A549 treated with GW870086 at 1 μM for 4 hours (cell line): ENCODE data around the gene KCNE3. TPM values are rescaled to one million over a fixed set of nuclear protein-coding genes. Genes with fewer than 3 reads are reported as not detected.

ENCODE experiments used
- total RNA-seq: library from RNA; stranded (reverse); fragments of 200-300 nt; extraction: Qiagen RNA extraction; gene quantifications from 5 replicates; pipeline ENCODE4 v1.2.3, GENCODE V29; 2022; ENCODE audit warnings: low read depth

Gene KCNE3, protein sequence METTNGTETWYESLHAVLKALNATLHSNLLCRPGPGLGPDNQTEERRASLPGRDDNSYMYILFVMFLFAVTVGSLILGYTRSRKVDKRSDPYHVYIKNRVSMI
- 0.20 TPM in 1 of 5 replicates, not detected in the others for total RNA-seq

DNA sequence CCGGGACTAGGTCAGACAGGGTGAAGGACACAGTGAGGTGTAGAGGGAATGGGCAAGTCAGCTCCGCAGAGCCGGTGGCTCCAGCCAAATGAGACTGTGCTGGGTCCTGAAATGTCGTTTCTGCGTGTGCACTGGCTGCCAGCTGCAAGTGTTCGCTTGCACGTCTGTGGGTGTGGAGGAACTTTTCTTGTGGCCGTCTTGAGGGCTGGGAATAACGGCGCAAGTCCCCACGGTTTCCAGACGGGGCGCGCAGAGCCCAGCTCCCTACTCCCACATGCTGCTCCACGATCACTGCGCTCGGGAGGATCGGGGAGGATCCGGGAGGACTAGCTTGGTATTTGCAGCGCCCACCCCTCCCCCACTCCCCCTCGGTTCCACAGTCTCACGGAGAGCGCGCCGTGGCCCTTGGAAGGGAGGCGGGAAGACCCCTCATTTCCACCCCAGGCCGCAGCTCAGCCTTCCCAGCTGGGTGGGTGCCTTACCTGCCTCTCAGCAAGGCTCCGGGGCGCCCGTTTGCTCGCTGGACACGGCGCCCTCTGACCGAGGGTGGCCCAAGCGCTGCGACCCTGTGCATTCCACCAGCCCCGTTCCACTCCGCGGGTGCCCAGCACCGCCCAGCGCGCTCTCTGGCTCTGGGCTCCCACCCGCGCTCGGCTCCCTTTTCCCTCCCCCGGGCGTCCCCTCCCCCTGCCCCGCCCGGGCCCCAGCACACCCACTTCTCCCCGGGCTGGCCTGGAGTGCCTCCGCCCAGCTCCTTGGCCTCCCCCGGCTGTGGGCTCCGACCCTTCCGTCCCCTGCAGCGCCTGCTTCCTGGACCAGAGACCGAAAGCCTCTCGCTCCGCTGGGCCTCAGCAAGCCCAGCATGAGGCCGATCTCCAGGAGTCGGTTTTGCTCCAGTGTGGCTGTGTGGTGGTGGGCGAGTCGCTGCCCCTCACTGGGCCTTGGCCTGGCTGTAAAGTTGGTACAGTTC is at the start of gene KCNE3:
Gene KCNE3, minus strand, starts transcription at position 634 of the 970 bp plus-strand sequence. CDS start 9,986 bp downstream, outside the sequence.

DNA sequence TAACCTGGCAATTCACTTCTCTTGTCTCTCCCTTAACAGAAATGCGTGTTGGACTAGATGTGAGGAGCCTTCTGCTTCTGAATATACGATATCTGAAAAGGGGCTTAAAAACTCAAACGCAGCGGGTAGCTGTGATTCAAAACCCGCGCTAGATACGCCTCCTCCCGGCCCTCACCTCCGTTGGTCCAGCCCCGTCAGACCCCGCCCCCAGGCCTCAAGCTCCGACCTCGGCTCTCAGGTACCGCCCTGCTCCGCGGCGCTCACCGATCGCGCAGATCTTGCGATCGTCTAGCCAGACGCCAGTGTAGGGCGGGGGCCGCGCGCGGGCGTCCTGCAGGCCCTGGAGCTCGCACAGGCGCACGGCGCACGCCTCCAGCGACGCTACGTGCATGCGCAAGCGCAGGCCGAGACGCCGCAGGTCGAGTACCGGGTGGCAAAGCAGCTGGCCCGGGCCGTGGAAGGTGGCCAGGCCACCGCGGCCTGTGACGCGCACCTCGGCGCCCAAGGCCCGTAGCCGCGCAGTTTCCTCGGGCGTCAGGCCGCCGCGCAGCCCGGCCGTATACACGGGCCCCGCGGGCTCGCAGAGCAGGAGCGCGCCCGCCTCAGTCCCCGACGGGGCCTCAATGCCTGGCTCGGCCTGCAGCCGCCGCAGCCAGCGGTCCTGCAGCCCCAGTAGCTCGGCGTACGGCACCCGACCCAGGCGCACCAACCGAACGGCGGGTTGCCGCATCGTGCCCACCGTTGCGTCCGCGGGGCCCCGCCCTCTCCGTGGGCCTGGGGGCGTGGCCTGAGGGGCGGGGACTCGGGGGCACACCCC is 25.8 kb upstream of the KCNE3 start, which contains the start of gene LIPT2:
Gene LIPT2, minus strand, starts transcription at position 751 of the 817 bp plus-strand sequence. Its CDS starts 21 bp downstream, at position 730.

Other genes with a start within 250 kb of the KCNE3 start
- 40.7 to 60.7 TPM (median 52.7 TPM) in 5 replicates for gene P4HA3, start 155.9 kb downstream of the KCNE3 start, total RNA-seq
- gene PGM2L1, start 69.1 kb downstream of the KCNE3 start, total RNA-seq, result 10.4 to 21.2 TPM (median 17.5 TPM) in 5 replicates
- gene LIPT2, start 26.2 kb upstream of the KCNE3 start, total RNA-seq, result 1.3 to 3.2 TPM (median 2.8 TPM) in 5 replicates
- 14.1 to 19.3 TPM (median 16.9 TPM) in 5 replicates for gene POLD3, start 125.0 kb upstream of the KCNE3 start, total RNA-seq